Uterus (tissue), 2 donors: Measurements from ENCODE around the gene TSPAN18.

ENCODE experiments used
- CTCF ChIP-seq, 4 experiments: fragments of 200-600 bp in 2 of 4; fragments of 450-650 bp in 2 of 4; sonication (generic) in 2 of 4; IDR thresholded peaks; one replicate each; pipeline ENCODE4 v1.5.1; 2016 to 2019; ENCODE audit warnings: antibody characterized with exemption in 4 of 4, mild to moderate bottlenecking in 2 of 4, moderate library complexity in 1 of 4
- POLR2A ChIP-seq, 2 donors: fragments of 450-650 bp; IDR thresholded peaks; one replicate each; pipeline ENCODE4 v1.6.1; 2016; ENCODE audit warnings: antibody characterized with exemption in 2 of 2, mild to moderate bottlenecking in 1 of 2, moderate library complexity in 1 of 2

GRCh38 chr11:44901120-44901633, 174.4 kb downstream of the TSPAN18 start:
- TF ChIP-seq CTCF (IDR thresholded peaks at IDR 0.05) (no peak), POLR2A (IDR thresholded peaks at IDR 0.05) (no peak)
